Hepatocyte (in vitro differentiated cells): ENCODE measurements around the gene PTTG1IP2.

ENCODE experiments used
- CTCF ChIP-seq: fragments of 200-600 bp; sonication (generic); IDR thresholded peaks from 2 replicates; pipeline ENCODE4 v1.5.1; 2016; ENCODE audit warnings: antibody characterized with exemption, mild to moderate bottlenecking; ENCODE audit not compliant: poor library complexity
- EZH2 ChIP-seq: fragments of 200-600 bp; sonication (generic); IDR thresholded peaks from 2 replicates; pipeline ENCODE4 v1.6.1; 2016; ENCODE audit warnings: antibody characterized with exemption, mild to moderate bottlenecking, borderline replicate concordance

DNA sequence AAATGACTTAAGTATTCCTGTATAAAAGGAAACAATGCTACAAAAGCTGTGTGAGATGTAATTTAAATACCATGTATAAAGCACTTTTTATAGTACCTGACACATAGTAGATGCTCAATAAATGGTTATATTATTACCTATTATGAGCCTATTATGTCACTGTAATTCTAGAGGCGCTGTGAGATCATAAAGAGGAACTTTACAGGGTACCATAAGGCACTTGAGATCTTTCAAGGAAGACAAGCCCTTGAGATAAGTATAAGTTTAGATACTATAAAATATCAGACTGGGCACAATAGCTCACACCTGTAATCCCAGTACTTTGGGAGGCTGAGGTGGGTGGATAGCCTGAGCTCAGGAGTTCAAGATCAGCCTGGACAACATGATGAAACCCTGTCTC, 38.3 kb downstream of the PTTG1IP2 start:
- TF ChIP-seq CTCF (no peak), EZH2 (no peak)
